Stimulated activated CD4-positive, alpha-beta T cell treated with anti-CD3 and anti-CD28 coated beads, TNF-alpha, amount 100 ng/mL, for 48 hours (primary cell): Measurements from ENCODE around the gene PECR.

Experiments used
- DNase-seq, 3 donors: peaks; one replicate each; pipeline ENCODE4 v3.0.0-alpha.2; 2020; ENCODE audit warnings: low read depth in 3 of 3

The PECR gene

GRCh38 chr2:216081487-216082116, at the start of gene PECR, which contains the start of gene TMEM169:
Gene PECR (minus strand): TSS chr2:216081809. CDS start chr2:216081741, 68 bp downstream.
Gene TMEM169 (plus strand): TSS chr2:216081919. CDS start chr2:216095964, 14,045 bp downstream.
- DNase-seq: peak; percentile 49 to 79 (median 51)

- no peak for DNase-seq
These were observed 48.9 kb upstream of the PECR start for GRCh38 chr2:216130346-216130971.

- no peak for DNase-seq
These were observed 45.3 kb upstream of the PECR start for GRCh38 chr2:216126943-216127342.

GRCh38 chr2:216121255-216121654, 39.6 kb upstream of the PECR start:
- no peak for DNase-seq

GRCh38 chr2:216119986-216120385, 38.4 kb upstream of the PECR start:
- no peak for DNase-seq

- DNase-seq: no peak
These were observed 37.5 kb upstream of the PECR start for GRCh38 chr2:216119146-216119545.

GRCh38 chr2:216118474-216118873, 36.9 kb upstream of the PECR start:
- no peak for DNase-seq

- no peak for DNase-seq
These were observed 36.1 kb upstream of the PECR start for GRCh38 chr2:216117561-216118340.

GRCh38 chr2:216116418-216116817, 34.8 kb upstream of the PECR start:
- DNase-seq: no peak

- DNase-seq: peak; percentile 95 to 98 (median 96)
These were observed 33.3 kb upstream of the PECR start for GRCh38 chr2:216114714-216115531.

GRCh38 chr2:216114382-216114713, 32.7 kb upstream of the PECR start:
- no peak for DNase-seq

- DNase-seq: no peak
These were observed 32.0 kb upstream of the PECR start for GRCh38 chr2:216113572-216113971.

GRCh38 chr2:216112926-216113325, 31.3 kb upstream of the PECR start:
- no peak for DNase-seq

- no peak for DNase-seq
These were observed 29.5 kb upstream of the PECR start for GRCh38 chr2:216111122-216111521.

GRCh38 chr2:216110620-216111019, 29.0 kb upstream of the PECR start:
- no peak for DNase-seq

GRCh38 chr2:216109962-216110614, 28.5 kb upstream of the PECR start:
- no peak for DNase-seq

GRCh38 chr2:216108967-216109921, 27.6 kb upstream of the PECR start, which contains the start of gene XRCC5:
Gene XRCC5 (plus strand): TSS chr2:216109348. CDS start chr2:216109437, 89 bp downstream.
- DNase-seq: peak; percentile 96 to 98 (median 96)

- no peak for DNase-seq
These were observed 26.8 kb upstream of the PECR start for GRCh38 chr2:216108310-216108966.

- DNase-seq: no peak
These were observed 26.2 kb upstream of the PECR start for GRCh38 chr2:216107760-216108159.

GRCh38 chr2:216107320-216107719, 25.7 kb upstream of the PECR start:
- no peak for DNase-seq
